Left hindlimb (tissue), 1 donor: ENCODE measurements around the gene USP9Y.

Experiments used
- DNase-seq: peaks from one replicate; pipeline ENCODE4 v3.0.0-alpha.2; 2018

Gene USP9Y

DNA sequence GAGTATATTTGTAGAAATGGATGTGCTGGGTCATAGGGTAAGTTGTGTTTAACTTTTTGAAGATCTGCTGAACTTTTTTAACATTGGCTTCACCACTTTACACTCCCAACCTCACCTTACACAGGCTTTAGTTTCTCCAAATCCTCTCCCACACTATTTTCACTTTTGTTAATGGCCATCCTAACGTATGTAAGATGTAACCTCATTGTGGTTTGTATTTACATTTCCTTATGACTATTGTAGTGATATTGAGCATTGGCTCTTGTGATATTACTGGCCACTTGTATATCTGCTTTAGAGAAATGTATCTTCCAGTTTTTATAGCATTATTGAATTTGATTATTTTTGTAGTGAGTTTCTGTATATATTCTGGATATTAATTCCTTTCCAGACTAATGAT lies 93.0 kb downstream of the USP9Y start:
- DNase-seq: no peak

- DNase-seq: no peak
These were observed 107.0 kb downstream of the USP9Y start for GRCh38 chrY:12808046-12808445.

DNA sequence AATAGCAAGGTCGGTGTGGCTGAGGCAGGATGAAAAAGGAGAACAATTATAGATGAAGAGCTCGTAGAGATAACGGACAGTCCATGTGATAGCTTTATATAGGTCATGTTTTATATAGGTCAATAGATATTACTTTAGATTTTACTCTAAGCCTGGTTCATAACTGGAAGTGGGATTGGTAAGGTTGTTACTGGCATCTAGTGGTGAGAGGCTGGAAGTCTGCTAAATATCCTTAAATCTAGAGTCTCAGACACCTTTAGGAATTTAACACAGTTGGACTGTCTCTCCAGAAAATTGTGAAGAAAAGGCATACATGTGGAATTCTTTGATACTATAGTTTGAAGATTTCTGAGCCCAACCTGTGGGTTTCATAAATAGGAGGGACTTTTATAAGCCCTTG lies 108.0 kb downstream of the USP9Y start:
- no peak for DNase-seq

DNA sequence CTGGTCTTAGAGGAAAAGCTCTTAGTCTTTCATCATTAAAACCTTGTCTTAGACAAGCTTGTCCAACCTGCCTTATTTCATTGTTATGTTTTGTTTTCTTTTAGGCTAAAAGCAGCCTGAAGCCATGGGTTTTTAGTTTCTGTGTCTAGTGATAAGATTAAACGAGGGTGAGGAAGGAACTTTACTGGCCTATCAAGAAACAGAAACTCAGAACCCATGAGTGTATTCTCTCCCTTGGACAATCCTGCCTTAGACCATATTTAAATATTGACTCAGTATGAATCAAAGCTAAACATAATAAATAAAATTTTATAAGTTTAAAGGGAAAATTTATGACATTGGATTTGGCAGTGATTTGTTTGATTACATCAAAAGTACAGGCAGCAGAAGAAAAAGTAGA lies 122.4 kb downstream of the USP9Y start:
- DNase-seq: no peak

GRCh38 chrY:12826791-12827190 lies 125.8 kb downstream of the USP9Y start:
- no peak for DNase-seq

GRCh38 chrY:12833284-12833683 lies 132.3 kb downstream of the USP9Y start:
- DNase-seq: no peak

DNA sequence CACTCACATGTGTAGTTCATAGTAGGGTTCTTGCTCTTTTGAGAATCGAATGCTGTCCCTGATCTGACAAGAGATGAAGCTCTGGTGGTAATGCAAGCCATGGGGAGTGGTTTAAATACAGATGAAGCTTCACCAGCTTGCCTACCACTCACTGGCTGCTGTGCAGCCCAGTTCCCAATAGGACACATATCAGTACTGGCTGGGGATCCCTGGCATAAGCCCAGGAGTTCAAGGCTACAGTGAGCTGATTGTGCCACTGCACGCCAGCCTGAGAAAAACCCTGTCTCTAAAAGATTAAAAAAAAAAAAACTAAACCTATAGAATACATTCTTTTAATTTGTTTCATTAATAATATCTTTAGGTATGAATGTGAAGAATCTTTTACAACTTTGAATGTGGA lies 136.5 kb downstream of the USP9Y start:
- no peak for DNase-seq

DNA sequence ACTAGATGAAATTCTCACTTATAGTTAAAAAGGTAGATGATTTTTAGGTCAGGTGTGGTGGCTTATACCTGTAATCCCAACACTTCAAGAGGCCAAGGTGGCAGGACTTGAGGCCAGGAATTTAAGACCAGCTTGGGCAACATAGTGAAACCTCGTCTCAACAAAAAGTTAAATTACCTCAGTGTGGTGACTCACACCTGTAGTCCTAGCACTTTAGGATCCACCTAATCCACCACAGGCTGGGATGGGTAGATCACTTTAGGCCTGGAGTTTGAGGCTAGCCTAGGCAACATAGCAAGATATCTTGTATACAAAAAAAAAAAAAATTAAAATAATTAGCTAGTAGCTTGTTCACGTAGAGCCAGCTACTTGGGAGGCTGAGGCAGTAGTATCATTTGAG lies 140.3 kb downstream of the USP9Y start:
- DNase-seq: no peak

DNA sequence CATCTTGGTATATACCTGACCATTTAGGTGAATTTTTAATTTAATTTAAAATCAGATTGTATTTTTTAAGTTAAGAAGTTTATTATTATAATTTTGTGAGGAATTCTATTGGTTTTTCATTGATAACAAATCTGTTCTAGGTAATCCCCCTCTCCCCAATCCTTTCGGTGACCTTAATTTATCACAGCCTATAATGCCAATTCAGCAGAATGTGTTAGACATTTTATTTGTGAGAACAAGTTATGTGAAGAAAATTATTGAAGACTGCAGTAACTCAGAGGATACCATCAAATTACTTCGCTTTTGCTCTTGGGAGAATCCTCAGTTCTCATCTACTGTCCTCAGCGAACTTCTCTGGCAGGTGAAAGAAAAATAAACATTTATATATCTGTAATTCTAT lies 145.8 kb downstream of the USP9Y start:
- no peak for DNase-seq

- no peak for DNase-seq
These were observed 154.8 kb downstream of the USP9Y start for GRCh38 chrY:12855791-12856275.

GRCh38 chrY:12867960-12868359 lies 166.9 kb downstream of the USP9Y start:
- no peak for DNase-seq

GRCh38 chrY:12896973-12897372 lies 195.9 kb downstream of the USP9Y start:
- DNase-seq: no peak

GRCh38 chrY:12898604-12899003 lies 197.6 kb downstream of the USP9Y start:
- DNase-seq: no peak

GRCh38 chrY:12904618-12905516 lies 203.8 kb downstream of the USP9Y start, which contains the start of gene DDX3Y:
Gene DDX3Y, plus strand, starts transcription at chrY:12904868. Its CDS starts 69 bp downstream, at chrY:12904937.
- peak; percentile 91 for DNase-seq

DNA sequence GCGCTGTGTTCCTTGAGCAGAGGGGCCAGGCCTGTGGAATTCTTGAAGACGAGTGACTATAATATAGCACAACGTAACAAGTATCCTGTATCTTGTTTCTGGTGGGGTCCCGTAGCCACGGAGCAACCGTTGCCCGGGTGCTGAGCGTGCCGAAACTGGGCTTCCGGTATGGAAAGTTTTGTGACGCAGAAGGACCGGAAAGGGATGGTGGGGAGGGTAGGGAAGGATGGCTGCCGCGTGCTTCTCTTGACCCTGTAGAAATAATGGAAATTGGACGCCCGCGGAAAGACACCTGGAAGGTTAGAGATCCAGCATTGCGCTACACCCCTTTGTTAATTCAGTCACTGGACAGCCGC lies 204.5 kb downstream of the USP9Y start:
- DNase-seq: peak; percentile 87

GRCh38 chrY:12905895-12906294 lies 204.9 kb downstream of the USP9Y start:
- DNase-seq: no peak
